GM12874 (cell line): ENCODE measurements around the gene TRIM10.

Experiments used
- TF ChIP-seq, protein P1 (sequence below): IDR thresholded peaks from 2 replicates; pipeline ENCODE4 v1.5.1; 2011; ENCODE audit warnings: low read depth, mild to moderate bottlenecking, control low read depth, low read length, moderate library complexity; ENCODE audit not compliant: insufficient read depth

The TRIM10 gene

DNA sequence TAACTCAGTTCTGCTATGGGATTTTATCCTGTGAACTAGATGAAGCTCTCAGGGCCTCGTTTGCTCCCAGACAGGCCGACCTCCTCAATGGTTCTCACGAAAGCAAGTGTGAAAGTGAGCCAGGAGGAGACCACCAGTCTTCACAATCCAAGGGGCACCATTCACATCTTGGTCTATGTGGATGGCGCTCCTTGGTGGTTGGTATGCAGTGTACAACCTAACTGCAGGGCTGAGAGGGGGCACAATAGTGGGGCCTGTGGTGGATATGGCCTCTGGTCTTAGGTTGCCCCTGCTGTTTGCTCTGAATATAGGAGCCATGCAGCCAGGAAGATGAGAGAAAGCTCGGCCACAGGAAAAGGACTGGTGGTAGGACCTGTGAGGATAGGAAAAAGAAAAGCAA is 27.5 kb upstream of the TRIM10 start:
- TF ChIP-seq, protein P1, sequence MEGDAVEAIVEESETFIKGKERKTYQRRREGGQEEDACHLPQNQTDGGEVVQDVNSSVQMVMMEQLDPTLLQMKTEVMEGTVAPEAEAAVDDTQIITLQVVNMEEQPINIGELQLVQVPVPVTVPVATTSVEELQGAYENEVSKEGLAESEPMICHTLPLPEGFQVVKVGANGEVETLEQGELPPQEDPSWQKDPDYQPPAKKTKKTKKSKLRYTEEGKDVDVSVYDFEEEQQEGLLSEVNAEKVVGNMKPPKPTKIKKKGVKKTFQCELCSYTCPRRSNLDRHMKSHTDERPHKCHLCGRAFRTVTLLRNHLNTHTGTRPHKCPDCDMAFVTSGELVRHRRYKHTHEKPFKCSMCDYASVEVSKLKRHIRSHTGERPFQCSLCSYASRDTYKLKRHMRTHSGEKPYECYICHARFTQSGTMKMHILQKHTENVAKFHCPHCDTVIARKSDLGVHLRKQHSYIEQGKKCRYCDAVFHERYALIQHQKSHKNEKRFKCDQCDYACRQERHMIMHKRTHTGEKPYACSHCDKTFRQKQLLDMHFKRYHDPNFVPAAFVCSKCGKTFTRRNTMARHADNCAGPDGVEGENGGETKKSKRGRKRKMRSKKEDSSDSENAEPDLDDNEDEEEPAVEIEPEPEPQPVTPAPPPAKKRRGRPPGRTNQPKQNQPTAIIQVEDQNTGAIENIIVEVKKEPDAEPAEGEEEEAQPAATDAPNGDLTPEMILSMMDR, result no peak

DNA sequence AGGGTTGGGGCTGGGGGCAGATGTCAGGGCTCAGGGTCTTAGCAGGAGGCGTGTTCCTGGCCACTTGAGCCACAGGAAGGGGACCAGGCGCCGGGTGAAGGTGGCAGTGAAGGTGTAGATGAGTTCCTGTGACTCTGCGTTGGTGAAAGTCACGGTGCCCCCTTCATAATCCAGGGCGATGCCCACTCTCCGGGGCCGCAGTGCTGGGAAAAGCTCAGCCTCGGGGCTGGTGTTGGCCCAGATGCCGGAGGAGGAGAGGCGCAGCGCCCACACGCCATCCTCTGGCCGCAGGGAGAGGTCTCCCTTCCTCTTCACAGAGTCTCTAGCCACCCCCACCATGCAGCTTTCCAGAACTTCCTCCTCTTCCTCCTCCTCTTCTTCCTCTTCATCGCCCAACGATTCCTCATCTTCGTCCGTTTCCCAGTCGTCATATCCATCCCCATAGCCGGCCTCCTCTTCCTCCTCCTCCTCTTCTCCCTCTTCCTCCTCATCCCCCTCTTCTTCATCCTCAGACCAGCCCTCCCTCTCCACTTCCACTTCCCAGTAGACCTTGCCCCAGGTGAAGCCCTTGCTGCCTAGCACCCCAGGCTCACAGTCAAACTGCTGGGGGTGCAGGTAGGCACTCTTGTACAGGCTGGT is 25.0 kb upstream of the TRIM10 start:
- TF ChIP-seq, protein P1, result no peak

DNA sequence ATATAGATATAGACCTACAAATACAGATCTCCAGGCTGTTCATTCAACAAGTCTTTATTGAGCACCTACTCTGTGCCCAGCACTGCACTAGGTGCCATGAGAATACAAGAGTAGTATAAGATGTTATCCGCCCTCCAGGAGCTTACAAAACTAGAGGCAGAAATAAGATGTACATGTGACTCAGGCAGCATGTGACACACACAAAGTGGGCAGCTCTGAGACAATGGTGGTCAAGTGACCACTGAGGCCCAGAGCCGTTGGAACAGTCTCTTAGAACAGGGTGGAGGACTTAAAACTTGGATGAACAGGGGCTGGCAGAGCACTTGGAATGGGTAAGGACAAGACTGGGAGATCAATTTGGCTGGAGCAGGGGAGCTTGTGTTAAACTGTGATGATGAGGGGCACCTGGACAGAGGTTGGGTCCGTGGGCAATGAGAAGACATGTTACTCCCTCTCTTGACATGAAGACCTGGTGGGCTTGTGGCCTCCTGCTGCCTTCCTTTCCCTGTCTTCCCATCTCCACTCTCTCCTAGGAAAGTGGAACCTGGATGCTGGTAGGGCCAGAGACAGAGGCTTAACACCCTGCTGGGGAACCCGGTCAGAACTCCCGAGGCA is 23.5 kb upstream of the TRIM10 start:
- TF ChIP-seq, protein P1, result no peak

DNA sequence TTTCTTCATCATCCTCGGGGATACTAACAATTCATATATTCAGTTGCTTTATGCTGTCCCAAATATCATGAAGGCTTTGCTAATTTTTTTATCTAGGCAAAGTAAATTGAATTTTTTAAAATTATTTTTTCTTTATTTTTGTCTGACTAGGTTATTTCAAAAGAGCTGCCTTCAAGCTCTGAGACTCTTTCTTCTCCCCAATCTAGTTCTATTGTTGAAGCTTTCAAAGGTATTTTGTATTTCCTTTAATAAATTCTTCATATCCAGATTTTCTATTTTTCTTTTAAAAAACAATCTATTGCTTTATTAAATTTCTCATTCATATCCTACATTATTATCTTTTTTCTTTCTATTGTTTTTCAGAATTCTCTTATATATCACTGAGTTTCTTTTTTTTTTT is 19.1 kb upstream of the TRIM10 start:
- TF ChIP-seq, protein P1, result no peak

DNA sequence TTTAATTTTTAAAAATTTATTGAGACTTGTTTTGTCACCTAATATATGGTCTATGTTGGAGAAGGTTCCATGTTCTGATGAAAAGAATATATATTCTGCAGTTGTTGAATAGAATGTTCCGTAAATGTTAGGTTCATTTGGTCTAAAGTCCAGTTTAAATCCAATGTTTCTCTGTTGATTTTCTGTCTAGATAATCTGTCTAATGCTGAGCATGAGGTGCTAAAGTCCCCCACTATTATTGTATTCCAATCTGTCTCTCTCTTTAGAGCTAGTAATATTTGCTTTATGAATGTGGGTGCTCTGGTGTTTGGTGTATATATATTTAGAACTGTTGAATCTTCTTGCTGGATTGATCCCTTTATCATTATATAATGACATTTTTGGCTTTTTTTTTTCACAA is 17.8 kb upstream of the TRIM10 start:
- TF ChIP-seq, protein P1, result no peak

DNA sequence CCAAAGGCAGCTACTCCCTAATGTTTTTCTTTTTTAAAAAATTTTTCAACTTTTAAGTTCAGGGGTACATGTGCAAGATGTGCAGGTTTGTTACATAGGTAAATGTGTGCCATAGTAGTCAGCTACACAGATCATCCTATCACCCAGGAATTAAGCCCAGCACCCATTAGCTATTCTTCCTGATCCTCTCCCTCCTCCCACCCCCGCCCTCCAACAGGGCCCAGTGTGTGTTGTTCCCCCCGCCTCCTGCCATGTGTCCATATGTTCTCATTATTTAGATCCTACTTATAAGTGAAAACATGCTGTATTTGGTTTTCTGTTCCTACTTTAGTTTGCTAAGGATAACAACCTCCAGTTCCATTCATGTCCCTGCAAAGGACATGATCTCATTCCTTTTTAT is 14.8 kb upstream of the TRIM10 start:
- TF ChIP-seq, protein P1, result no peak

DNA sequence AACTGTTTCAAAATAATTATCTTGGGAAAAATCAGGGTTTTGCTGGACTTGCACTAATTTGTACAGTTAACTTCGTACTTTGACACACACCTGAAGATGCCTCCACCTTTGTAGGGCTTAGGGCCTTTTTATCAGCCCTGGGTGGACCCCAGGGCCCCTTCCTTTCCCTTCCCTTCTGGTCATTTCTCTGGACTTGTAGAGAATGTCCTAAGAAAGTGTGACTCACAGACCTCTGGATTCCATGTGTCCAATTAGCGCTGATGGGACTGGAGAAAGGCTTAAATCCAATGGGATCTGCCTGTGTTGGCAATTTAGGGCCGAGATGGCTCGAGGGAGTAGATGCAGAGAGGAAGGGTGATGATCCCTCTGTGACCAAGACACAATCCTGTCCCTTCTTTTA is 11.7 kb upstream of the TRIM10 start:
- TF ChIP-seq, protein P1, result no peak
